NOMO-1 treated with DMSO at 0.1 percent for 48 hours (cell line): ENCODE results near the gene AK5.

Experiments
- DNase-seq: peaks from one replicate; lab custom pipeline; 2025; ENCODE audit not compliant: unreplicated experiment; lab: John Stamatoyannopoulos, UW

The AK5 gene

DNA sequence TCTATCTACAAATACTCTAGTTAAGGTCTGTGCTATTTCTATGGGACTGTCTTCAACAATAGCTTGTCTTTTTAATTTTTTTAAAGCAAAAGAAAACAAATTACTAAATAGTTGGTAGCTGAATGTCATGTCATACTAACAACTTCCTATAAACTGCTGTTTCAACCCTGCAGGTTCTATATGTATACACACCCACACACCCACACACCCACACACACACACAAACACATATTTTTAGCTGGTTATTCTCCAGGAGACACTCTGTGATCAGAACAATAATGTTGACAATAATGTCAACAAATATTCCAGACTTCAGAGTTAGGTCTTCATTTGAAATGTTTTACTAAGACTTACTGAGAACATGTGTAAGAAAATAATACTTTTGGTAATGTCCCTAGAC, 66.7 kb downstream of the AK5 start:
- no peak for DNase-seq

DNA sequence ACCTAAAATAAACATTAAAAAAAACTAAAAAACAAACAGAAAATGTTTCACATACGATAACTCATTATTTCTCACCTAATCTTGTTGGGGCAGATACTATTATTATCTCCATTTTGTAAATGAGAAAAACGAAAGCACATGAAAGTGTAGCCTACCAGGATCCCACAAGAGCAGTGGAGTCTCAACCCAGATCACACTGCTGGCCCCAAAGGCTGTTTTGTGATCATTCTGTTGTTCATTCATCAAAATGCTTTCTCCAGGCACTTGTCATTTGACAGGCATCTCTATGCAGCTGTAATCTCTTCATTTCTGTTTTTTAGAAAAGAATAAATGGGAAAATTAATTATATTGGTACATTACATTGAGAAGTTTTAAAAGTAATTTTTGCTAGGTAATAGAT, 67.5 kb downstream of the AK5 start:
- no peak for DNase-seq

DNA sequence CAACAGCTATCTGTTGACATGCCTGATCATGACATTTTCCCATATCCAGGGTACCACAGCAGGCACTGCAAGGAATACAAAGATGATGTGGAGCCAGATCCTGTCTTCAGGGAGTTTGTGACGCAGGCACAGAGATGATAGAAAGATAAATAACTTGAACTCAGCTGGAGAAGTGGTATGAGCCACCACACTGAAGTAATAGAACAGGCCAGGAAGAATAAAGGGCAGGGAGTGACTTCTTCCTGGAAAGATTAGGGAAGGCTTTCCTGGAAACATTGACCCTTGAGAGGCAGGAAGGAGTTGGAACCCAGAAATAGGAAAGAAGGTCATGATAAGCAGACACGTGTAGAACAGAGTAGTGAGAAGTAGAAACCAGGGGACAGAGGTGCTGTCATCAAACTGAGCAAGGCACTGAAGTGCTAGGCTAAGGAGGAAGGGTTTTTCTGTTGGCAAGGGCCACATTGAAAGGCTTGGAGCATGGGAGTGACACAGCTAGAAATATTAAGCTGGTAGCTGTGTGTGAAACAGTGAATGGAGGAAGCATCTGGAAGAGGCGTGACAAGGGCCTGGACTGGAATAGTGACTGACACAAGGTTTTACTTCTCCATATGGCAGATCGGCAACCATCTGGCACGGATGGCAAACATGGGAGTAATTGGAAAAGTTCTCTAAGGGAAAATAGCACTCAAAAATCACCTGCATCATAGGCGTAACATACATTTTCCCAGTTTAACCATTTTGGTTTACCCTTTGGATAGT, 68.4 kb downstream of the AK5 start:
- no peak for DNase-seq

DNA sequence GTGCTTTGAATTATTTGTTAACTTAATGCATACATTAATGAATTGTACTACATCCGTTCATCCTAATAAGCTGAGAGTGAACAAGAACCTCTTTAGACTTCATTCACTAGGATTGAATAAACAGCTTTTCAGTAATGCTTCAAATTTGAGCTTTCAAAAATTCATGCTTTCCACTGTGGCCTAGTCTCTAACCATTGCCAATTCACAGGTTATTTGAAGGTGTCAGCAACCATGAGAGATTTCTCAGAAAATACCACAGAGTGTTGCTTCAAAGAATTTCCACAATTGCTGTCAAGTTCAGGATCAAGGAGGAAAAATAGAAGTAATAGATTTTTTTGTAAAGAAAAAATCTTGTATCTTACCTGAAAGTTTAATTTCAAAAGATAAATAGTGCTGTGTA, 72.7 kb downstream of the AK5 start:
- no peak for DNase-seq

DNA sequence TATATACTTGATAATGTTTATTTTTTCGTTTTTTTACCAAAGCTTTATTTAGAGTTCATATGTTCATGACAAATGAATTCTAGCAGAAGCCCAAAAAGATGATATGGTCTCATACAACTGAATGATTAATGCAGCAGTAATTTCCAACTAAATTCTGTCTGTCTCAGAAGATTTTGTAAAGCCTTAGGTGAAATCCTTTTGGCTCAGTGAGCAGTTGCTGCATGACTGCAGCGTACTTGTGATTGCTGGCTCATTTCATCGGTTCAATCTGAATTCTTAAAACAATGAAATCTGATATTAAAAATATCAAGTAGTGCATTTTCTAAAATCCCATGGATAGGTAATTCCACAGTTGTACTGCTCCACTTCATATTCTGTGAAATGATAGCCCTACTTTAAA, 73.2 kb downstream of the AK5 start:
- DNase-seq: no peak

DNA sequence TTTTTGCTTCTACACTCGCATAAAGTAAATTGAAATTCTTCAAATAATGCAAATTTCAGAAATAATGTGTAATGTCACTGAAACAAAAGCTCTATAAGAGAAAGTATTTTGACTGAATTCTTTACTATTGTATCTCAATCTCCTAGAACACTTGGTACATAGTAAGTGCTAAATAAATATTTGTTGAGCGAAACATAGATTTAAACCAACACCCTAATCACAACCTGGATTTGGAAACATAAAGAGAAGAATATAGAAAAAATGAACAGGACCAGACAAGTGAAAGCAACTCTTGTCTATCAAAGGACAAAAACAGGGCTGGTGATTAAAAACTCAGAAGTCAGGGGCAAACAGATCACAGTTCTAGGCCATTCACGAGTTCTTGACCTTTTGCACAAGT, 74.3 kb downstream of the AK5 start:
- no peak for DNase-seq

DNA sequence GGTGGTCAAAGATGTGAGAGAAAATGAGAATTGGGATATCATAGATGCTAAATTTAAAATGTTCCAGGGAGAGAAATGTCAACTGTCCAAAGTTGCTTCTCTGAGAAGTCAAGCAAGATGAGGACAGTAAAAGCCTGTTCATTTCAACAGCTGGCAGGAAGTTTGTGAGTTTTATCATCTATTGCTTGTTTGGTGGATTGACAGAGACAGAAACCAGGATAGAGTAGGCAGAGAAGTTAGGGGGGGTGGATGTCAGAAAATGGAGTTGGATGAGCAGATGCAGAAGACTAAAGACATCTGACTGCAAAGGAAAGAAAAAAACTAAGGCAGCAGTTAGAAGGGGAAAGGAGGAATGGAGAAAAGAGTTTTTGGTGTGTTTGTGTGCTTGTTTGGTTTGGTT, 78.4 kb downstream of the AK5 start:
- DNase-seq: no peak

DNA sequence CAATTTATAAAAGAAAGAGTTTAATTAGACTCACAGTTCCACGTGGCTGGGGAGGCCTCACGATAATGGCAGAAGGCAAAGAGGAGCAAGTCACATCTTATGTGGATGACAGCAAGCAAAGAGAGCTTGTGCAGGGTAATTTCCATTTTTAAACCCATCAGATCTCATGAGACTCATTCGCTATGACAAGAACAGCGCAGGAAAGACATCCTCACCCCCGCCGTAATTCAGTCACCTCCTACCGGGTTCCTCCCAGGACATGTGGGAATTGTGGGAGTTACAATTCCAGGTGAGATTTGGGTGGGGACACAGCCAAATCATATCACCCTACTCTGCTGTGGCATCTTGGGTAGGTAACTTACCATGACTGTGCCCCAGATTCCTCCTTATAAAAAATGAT, 79.8 kb downstream of the AK5 start:
- no peak for DNase-seq

DNA sequence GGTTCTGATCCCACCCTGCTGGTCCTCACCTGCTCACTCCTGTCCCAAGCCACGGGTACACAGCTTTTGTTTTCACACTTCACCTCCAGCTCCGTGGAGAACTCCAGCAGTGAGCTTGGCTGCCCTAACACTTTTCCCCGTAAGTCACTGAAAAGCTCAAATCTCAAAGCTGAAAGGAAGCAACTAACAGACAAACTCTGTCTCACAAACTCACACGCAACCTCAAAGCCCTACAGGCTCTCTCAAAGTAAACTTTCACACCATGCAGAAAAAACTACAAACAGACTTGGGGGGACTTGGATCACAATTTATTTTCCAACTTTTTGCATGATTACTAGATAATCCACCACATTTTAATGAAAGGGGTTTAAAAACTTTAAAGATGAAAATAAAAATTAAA, 88.3 kb downstream of the AK5 start:
- no peak for DNase-seq

DNA sequence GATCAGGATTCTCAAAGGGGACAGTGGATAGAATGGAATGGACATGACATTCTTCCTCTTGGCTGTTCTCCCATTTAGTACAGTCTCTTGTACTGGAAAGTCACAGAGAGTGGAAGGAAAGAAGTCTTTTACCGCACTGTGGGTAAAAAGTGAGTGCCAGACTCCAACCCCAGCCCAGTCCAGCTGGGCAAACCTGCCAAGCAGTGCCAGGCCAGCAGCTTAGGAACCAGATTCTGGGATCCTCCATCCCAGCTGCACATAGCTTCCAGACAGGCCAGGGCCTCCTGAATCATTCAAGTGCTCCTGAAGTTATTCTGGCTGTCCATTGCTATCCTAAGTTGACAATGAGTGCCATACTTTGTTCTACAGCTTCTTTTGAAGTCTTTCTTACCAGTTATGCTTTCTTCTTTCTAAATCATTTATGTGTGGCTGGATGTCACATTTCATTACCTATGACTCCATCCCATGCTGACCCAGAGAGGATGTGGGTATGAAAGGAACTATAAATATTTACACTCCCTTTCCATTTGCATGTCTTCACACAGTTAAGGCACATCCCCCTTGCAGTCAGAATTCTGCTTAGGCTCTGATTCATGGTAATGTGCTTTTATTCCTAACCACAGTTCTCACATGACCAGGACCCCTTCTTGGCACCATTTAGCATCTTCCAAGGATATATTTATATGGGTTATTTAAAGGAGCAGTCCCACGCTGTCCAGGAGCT, 88.9 kb downstream of the AK5 start:
- DNase-seq: peak; percentile 6

DNA sequence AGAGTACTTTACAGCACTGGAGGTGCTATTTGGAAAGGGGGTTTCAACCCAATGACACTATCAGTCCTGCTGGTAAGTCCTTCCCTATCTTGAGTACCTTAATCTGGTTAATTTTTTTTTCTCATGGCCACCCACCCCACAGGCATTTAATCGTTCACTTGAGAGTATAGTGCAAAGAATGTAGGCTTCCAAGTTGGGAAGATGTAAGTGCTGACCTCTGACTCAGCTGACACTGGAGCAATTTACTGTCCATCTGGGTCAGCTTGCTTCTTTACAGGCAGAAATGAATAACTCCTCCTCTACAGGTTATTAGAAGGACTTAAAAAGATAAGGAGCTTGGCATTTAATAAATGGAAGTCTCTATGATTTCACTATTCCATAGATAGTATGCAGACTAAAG, 89.6 kb downstream of the AK5 start:
- DNase-seq: no peak

DNA sequence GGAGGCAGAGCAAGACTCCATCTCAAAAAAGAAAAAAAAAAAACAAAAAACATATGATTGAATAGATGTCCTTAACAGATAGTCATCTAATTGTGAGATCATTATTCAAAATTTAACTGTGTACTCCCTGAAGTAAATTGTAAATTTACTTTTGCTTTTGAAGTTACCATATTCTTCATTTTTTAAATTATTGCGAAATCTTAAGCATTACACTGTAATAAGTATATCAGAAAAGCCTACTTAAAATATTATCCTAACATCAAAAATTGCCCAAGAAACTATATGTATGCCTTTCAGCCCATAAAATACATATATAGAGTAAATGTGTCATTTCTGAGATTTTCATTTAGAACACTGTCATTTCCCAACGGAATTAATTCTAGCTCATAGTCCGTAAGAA, 91.9 kb downstream of the AK5 start:
- DNase-seq: no peak

DNA sequence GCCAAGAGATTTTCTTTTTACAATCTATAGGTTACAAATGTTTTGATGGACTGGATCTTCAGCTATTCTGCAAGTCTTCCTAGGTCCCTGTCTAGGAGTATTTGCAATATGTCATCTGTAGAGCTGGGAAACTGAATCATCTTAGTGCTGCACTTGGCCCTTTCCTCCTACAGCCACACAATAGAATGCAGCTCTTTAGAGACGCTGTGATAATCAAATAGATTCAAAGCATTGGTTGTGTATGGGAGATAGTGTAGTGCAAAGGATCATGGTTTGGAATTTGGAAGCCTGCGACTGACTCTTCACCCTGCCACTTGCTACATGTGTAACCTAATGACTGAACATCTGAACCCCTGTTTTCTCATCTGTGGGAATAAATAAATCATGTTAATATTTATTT, 93.7 kb downstream of the AK5 start:
- DNase-seq: no peak

DNA sequence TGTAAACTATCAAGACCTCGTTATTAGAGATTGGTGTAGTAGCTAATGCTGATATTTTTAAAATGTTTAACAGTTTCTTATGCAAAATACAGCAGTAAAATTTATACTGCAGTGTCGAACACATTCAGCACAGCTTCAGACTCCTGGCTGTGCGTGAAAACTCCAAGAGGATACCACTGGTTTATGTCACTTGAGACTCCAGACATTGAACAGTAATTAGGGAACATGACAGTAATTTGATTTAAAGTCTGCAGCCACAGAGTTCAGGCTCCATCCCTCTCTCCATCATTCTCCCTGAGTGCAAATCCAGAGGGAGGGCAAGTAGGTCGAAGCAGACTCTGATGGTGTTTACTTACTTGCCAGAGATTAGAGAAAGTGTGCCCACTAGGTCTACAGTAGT, 94.2 kb downstream of the AK5 start:
- no peak for DNase-seq

DNA sequence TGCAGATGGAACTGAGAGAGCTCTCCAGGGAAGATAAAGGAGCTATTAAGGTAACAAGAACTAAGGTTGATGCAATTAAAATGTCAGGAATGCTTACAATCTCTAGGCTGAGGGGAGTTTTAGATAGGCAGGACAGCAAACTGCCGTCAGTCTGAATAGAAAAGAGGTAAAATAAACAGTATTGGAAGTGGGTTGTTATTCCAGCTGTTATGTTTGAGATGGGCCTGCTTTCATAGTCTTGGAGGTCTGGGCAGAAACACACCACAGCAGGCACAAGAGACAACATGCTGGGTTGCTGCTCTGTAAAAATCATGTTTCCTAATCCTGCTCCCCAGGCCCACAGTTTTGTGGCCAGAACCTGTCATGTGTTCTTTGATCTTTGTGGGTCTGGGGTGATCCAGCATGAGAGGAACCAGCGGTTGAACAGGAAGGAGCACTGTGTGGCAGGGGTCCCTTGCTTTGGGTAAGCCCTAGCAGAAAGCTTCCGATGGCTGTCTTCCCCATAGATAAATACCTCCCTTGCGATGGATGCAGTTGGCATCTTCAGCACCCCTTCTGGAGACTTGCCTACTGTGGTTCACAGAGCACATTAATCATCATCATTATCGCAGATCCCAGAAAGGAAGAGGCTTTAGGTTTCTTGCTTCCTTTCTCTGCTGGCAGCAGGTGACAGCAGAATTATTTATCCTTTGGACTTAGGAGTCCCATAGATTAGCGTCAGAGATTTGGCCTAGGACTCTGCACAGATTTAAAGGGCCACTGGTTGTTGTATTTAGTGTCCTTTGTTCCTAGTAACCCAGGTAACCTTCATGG, 97.1 kb downstream of the AK5 start:
- no peak for DNase-seq

DNA sequence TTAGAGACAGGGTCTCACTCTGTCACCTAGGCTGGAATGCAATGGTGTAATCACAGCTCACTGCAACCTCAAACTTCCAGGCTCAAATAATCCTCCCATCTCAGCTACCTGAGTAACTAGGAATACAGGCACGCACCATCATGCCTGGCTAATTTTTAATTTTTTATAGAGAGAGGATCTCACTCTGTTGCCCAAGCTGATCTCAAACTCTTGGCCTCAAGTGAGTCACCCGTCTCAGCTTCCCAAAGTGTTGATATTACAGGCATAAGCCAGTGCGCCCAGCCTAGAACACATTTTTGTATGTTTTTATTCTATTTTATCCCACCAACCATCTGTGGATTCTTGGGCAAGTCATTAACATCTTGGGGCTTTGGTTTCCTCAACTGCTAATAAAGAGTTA, 100.5 kb downstream of the AK5 start:
- no peak for DNase-seq

DNA sequence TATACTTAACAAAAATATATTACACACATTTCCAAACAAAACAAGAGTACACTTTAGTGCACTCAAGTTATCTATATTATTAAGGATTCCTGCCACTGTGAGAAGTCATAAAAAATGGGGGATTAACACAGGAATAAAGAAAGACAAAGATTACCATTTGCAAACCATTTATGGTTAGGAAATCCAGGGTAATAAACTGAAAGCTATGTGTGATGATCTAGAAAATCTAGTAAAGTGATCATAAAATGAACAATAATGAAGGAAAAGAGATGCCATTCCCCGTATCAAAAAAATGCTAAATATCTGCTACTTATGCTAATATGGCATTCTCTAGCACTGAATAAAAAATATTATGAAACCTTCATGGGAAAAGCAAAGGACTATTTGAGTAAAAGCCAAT, 101.4 kb downstream of the AK5 start:
- DNase-seq: no peak

DNA sequence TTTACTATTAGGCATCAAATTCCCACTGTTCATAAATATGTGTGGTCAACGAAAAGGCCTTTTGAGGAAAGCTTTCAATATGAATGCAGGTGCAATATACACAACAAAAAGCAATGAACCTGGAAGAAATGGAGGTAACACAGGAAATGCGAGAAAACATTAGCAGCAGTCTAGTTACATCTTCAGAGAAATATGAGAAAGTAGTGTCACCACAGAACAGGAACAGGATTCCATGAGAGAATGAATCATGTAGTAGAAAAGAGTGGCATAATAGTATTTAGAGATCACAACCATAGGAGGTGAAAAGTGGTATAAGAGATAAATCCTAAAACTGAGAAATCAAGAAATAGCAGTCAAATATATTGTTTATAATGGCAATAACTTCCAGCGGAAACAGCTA, 103.7 kb downstream of the AK5 start:
- no peak for DNase-seq

DNA sequence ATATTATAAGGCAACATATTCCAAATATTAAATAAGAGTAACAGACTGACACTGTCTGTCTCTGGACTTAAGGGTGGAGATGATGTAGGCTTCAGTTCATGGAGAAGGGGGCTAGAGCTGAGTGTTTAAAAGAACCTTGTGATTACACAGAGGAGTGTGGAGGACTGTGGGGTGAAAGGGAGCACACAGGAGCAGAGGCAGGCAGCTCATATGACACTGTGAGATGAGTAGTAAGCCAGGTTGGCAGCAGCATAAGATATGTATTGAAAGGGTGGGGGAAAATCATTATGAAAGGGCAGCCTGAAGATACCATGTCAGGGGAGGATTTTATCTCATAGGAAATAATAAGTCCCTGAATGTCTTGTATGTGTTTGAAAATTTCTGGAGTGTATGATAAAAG, 104.5 kb downstream of the AK5 start:
- DNase-seq: no peak

DNA sequence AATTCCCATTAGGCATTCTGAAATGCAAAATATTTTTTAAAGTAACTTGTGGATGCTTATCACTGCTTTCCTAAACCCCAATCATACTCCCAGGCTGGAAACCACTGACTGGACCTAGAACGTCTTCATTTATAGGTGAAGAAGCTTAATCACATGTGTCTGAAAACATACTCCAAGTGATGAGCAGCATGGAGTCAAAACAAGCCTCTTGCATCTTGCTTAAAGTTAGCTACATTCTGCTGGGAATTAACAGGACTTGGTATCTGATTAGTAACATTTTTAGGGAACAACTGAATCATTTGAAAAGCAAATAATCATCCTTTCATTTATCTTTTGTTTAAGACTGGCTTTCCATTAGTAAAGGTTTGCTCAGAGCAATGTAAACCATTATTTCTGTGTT, 105.7 kb downstream of the AK5 start:
- no peak for DNase-seq

DNA sequence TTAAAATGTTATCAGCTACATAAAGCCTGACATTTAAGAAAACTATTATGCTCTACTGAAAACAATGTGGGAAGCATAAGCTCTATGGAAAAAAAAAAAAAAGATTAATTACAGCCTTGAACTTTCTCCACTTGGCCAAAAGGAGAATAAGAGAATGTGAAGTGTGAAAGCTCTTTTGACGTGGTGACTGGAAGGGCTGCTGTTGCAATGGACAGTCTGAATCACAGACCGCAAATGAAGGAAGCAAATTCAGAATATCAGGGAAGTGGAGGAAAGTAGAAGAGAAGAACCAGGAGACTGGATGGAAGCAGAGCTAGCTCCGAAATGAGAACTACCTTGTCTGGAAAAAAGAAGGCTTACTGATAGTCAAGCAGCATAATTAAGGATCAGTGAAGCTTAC, 106.8 kb downstream of the AK5 start:
- DNase-seq: peak; percentile 79

DNA sequence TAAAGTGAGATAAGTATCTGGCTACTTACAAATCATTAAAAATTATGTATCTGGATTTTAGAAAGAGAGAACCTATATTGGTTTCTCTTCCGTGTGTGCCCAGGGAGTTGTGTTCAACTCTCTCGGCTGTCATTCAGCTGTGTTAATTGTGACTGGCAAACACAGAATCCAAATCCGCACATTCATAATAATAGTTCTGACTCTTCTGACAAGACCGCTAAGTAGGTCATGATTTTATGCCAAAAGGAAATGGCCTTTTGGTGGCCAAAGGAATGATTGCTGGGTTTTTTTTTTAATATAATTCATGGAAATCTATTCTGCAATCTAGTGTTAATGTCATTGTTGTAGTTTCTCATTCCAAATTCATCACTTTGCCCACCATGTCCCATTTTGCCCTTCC, 110.7 kb downstream of the AK5 start:
- no peak for DNase-seq
